Upper lobe of left lung (tissue), 4 donors: ENCODE measurements around the gene PDGFRA.

Experiments
- CTCF ChIP-seq, 6 experiments: fragments of 450-650 bp in 4 of 6; fragments of 200-600 bp in 2 of 6; sonication (generic) in 2 of 6; IDR thresholded peaks; one replicate each; pipeline ENCODE4 v1.5.1; 2016 to 2019; ENCODE audit warnings: antibody characterized with exemption in 6 of 6
- EP300 ChIP-seq, 4 donors: sonication (generic); formaldehyde crosslinking; IDR thresholded peaks; one replicate each; pipeline ENCODE4 v1.5.1; 2017; ENCODE audit warnings: antibody characterized with exemption in 4 of 4, control low read depth in 2 of 4
- POLR2A ChIP-seq, 4 donors: fragments of 450-650 bp; IDR thresholded peaks; one replicate each; pipeline ENCODE4 v1.5.1; 2016 to 2017; ENCODE audit warnings: antibody characterized with exemption in 4 of 4, mild to moderate bottlenecking in 2 of 4
- POLR2AphosphoS5 ChIP-seq, 2 donors: sonication (generic); formaldehyde crosslinking; IDR thresholded peaks; one replicate each; pipeline ENCODE4 v1.5.1; 2017; ENCODE audit warnings: antibody characterized with exemption in 2 of 2

DNA sequence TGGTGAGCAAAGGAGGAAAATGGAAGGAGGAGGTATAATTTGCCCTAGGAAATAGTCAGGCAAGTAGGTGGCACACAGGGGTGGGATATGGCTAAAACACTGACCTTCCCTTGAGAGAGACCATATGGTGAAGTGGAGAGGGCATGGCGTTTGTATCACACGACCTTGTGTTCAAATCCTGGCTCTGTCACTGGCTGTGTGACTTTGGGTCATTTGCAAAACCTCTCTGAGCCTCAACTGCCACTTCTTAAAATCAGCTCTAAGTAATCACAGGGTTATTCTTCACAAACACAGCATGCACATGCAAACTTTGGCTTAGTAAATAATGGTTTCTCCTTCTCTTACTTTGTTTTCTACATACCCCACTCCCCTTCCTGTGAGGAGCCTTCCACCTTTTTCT lies 8.7 kb downstream of the PDGFRA start:
- TF ChIP-seq CTCF (IDR thresholded peaks at IDR 0.05): no peak
- no peak for TF ChIP-seq POLR2A (IDR thresholded peaks at IDR 0.05)
- no peak for TF ChIP-seq EP300 (IDR thresholded peaks at IDR 0.05)
- no peak for TF ChIP-seq POLR2AphosphoS5 (IDR thresholded peaks at IDR 0.05)
